B cell (primary cell): ENCODE data around the gene SLC25A13. TPM values are rescaled to one million over a fixed set of nuclear protein-coding genes. Genes with fewer than 3 reads are reported as not detected.

Experiments used
- ATAC-seq: fragments of 200-7000 bp; cut with Tn5 transposase; one replicate; pipeline ENCODE4 v1.10.0; 2021; ENCODE audit warnings: low read depth, mild to moderate bottlenecking, moderate number of reproducible peaks, moderate library complexity
- CTCF ChIA-PET: fragments of 350-600 bp; sonication (Branson Sonifier 250); formaldehyde crosslinking; loops from one replicate; lab custom pipeline; 2021; ENCODE audit warnings: antibody characterized with exemption, inconsistent platforms; lab: Charles Lee
- POLR2A ChIA-PET: fragments of 350-600 bp; sonication (Branson Sonifier 250); formaldehyde crosslinking; loops from one replicate; lab custom pipeline; 2021; ENCODE audit warnings: antibody characterized with exemption; lab: Charles Lee
- DNase-seq: peaks from one replicate; pipeline ENCODE4 v3.0.0; 2013
- H2AFZ ChIP-seq: 2 replicates; pipeline ENCODE4 v1.6.1; 2012; ENCODE audit warnings: mild to moderate bottlenecking, low read depth, low read length; ENCODE audit not compliant: insufficient read depth, poor library complexity, severe bottlenecking
- H3K27ac ChIP-seq, 2 donors: 1 replicate in 1 of 2; 2 replicates in 1 of 2; pipeline ENCODE4 v1.5.1; 2012 to 2013; ENCODE audit warnings: low read length in 2 of 2, mild to moderate bottlenecking in 2 of 2, moderate library complexity in 1 of 2
- H3K27me3 ChIP-seq, 4 experiments: fragments of 200-600 bp in 1 of 4; sonication (generic) in 1 of 4; replicated peaks in 1 of 4; 1 replicate in 2 of 4; 2 replicates in 2 of 4; pipeline versions ENCODE4 v1.6.1 to v1.7.0; 2013 to 2016; ENCODE audit warnings: low read length in 3 of 4, mild to moderate bottlenecking in 2 of 4, mixed read lengths in 1 of 4, moderate library complexity in 1 of 4; ENCODE audit not compliant: insufficient read depth in 4 of 4, control insufficient read depth in 3 of 4; ENCODE audit errors: control extremely low read depth in 1 of 4
- H3K36me3 ChIP-seq, 2 experiments: replicated peaks in 1 of 2; 1 replicate in 1 of 2; 2 replicates in 1 of 2; pipeline versions ENCODE4 v1.6.1 to v1.7.1; 2013; ENCODE audit warnings: low read length in 1 of 2; ENCODE audit not compliant: insufficient read depth in 2 of 2, control insufficient read depth in 1 of 2; ENCODE audit errors: control extremely low read depth in 1 of 2, extremely low read depth in 1 of 2
- H3K4me1 ChIP-seq, 2 donors: fragments of 200-600 bp in 1 of 2; sonication (generic) in 1 of 2; 1 replicate in 1 of 2; 2 replicates in 1 of 2; pipeline versions ENCODE4 v1.5.1 to v1.6.1; 2013 to 2017; ENCODE audit warnings: low read length in 2 of 2; ENCODE audit not compliant: control insufficient read depth in 2 of 2, insufficient read depth in 2 of 2
- H3K4me2 ChIP-seq: replicated peaks from 2 replicates; pipeline ENCODE3; 2012; ENCODE audit warnings: mild to moderate bottlenecking, low read depth, low read length; ENCODE audit not compliant: poor library complexity, severe bottlenecking
- H3K4me3 ChIP-seq, 5 experiments: fragments of 200-600 bp in 1 of 5; sonication (generic) in 1 of 5; 1 replicate in 3 of 5; 2 replicates in 2 of 5; pipeline versions ENCODE4 v1.5.1 to v1.7.0; 2011 to 2016; ENCODE audit warnings: low read length in 4 of 5, mild to moderate bottlenecking in 4 of 5, low read depth in 2 of 5, control low read depth in 1 of 5, moderate library complexity in 1 of 5; ENCODE audit not compliant: insufficient read depth in 1 of 5; ENCODE audit errors: control extremely low read depth in 1 of 5, extremely low read depth in 1 of 5
- H3K79me2 ChIP-seq: fragments of 200-600 bp; sonication (generic); one replicate; pipeline ENCODE4 v1.6.0; 2016; ENCODE audit warnings: low read length; ENCODE audit not compliant: control insufficient read depth, insufficient read depth
- H3K9ac ChIP-seq: fragments of 200-600 bp; sonication (generic); 2 replicates; pipeline ENCODE4 v1.6.1; 2017; ENCODE audit warnings: mild to moderate bottlenecking, low read length, moderate library complexity
- H3K9me3 ChIP-seq, 3 donors: one replicate each; pipeline versions ENCODE4 v1.6.1 to v1.7.1; 2013; ENCODE audit warnings: low read length in 2 of 3; ENCODE audit not compliant: control insufficient read depth in 2 of 3, insufficient read depth in 1 of 3; ENCODE audit errors: control extremely low read depth in 1 of 3
- H4K20me1 ChIP-seq: 2 replicates; pipeline ENCODE4 v1.6.0; 2012; ENCODE audit warnings: mild to moderate bottlenecking, low read length; ENCODE audit not compliant: insufficient read depth, control insufficient read depth, poor library complexity, severe bottlenecking
- H3K27ac Mint-ChIP-seq: one replicate; pipeline ENCODE4 v1.8.0; 2021; ENCODE audit warnings: mixed read lengths
- H3K27me3 Mint-ChIP-seq: one replicate; pipeline ENCODE4 v1.8.0; 2021; ENCODE audit warnings: mixed read lengths
- H3K4me1 Mint-ChIP-seq: one replicate; pipeline ENCODE4 v1.8.0; 2021; ENCODE audit warnings: mixed read lengths
- H3K4me3 Mint-ChIP-seq: one replicate; pipeline ENCODE4 v1.8.0; 2021; ENCODE audit warnings: mixed read lengths
- H3K9me3 Mint-ChIP-seq: one replicate; pipeline ENCODE4 v1.8.0; 2022; ENCODE audit warnings: mixed read lengths; ENCODE audit not compliant: insufficient read depth
- CTCF ChIP-seq: fragments of 200-600 bp; IDR thresholded peaks from one replicate; pipeline ENCODE4 v1.8.0; 2022; ENCODE audit warnings: antibody characterized with exemption, mild to moderate bottlenecking
- EZH2 ChIP-seq: IDR thresholded peaks from 2 replicates; pipeline ENCODE4 v1.6.1; 2012; ENCODE audit warnings: borderline replicate concordance, low read depth, mild to moderate bottlenecking, moderate library complexity, low read length; ENCODE audit not compliant: insufficient read depth, poor library complexity, severe bottlenecking
- WGBS: methylation state at CpG from one replicate; pipeline ENCODE4 v1.1.5; 2013; ENCODE audit warnings: missing lambda C conversion rate; ENCODE audit not compliant: insufficient coverage; 5-methylcytosine and 5-hydroxymethylcytosine counted together
- intact Hi-C: fragments of 100-400 bp; cut with micrococcal nuclease; formaldehyde crosslinking; loops from one replicate; pipeline ENCODE4 v1.10.0; 2022
- polyA plus RNA-seq: library from polyadenylated mRNA; depleted of rRNA; stranded (reverse); fragments of >200 nt; gene quantifications from 2 replicates; pipeline ENCODE4 v1.2.3, GENCODE V29; 2012
- total RNA-seq, 2 donors: library from RNA; stranded (reverse); fragments of 120-200 nt in 1 of 2; gene quantifications; 1 replicate in 1 of 2; 2 replicates in 1 of 2; pipeline versions ENCODE4 v1.2.3 to v1.2.4, GENCODE V29; 2013 to 2022

SLC25A13 gene
- total and polyA plus RNA-seq, 2 donors (not counting 1 experiment from before 2014, with no cell fraction given): 12.5 to 30.9 TPM

DNA sequence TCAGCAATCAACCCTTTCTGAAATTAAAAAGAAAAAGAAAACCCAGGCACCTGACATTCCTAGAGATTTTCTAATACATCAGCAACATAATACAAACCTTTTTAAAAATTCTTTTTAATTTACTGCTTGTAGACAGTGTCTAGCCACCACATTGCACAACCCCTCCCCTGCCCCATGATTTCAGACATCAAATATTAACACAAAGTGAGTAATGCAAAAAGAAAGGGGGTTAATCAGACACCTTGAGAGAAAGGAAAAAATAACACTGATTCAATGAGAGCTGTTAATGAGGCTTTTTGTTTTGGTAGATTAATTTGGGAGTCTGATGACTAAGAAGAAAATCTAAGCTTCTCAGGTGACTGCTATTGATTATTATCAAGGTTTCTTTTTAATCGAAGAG, 55.3 kb downstream of the SLC25A13 start:
- DNase-seq: no peak
- H3K27ac Mint-ChIP-seq: no peak overlapping the region
- Histone ChIP-seq H3K79me2 (peaks cover 15% of the 10 kb centered on the region), H3K36me3 (peaks cover 1 to 8% of the 10 kb centered on the region in 2 experiments), H3K27me3 (no peaks in the 10 kb centered on the region), H3K9me3 (peaks cover 0 to 4% (median 0%) of the 10 kb centered on the region in 3 donors), H3K9ac (no peak overlapping the region), H3K27ac (no peak overlapping the region), H4K20me1 (no peaks in the 10 kb centered on the region), H2AFZ (no peak overlapping the region), H3K4me1 (no peaks in the 10 kb centered on the region), H3K4me2 (no peak overlapping the region), H3K4me3 (no peak overlapping the region)
- H3K4me1 Mint-ChIP-seq: no peaks in the 10 kb centered on the region
- no peak overlapping the region for H3K4me3 Mint-ChIP-seq
- H3K27me3 Mint-ChIP-seq: no peaks in the 10 kb centered on the region
- intact Hi-C loops: no loop called here
- ATAC-seq: no peak
- ChIA-PET POLR2A (no interaction called here), CTCF (no interaction called here)
- WGBS: no CpG with 5 or more reads among the region's 1 CpG
- TF ChIP-seq CTCF: no peak
- no peak for TF ChIP-seq EZH2
- H3K9me3 Mint-ChIP-seq: peaks cover 3% of the 10 kb centered on the region

- ChIA-PET POLR2A (no interaction called here), CTCF (no interaction called here)
- Histone ChIP-seq H3K36me3 (peaks cover 1 to 8% of the 10 kb centered on the region in 2 experiments), H2AFZ (no peak overlapping the region), H3K4me1 (no peaks in the 10 kb centered on the region), H4K20me1 (no peaks in the 10 kb centered on the region), H3K4me3 (no peak overlapping the region), H3K27ac (no peak overlapping the region), H3K27me3 (no peaks in the 10 kb centered on the region), H3K4me2 (no peak overlapping the region), H3K9me3 (peaks cover 0 to 4% (median 0%) of the 10 kb centered on the region in 3 donors), H3K9ac (no peak overlapping the region), H3K79me2 (peaks cover 15% of the 10 kb centered on the region)
- TF ChIP-seq EZH2 (no peak), CTCF (no peak)
- no peak overlapping the region for H3K27ac Mint-ChIP-seq
- intact Hi-C loops: no loop called here
- H3K4me3 Mint-ChIP-seq: no peak overlapping the region
- WGBS: no CpG with 5 or more reads among the region's 1 CpG
- H3K4me1 Mint-ChIP-seq: no peaks in the 10 kb centered on the region
- peaks cover 3% of the 10 kb centered on the region for H3K9me3 Mint-ChIP-seq
- H3K27me3 Mint-ChIP-seq: no peaks in the 10 kb centered on the region
- ATAC-seq (no peak), DNase-seq (no peak)
These were observed 55.9 kb downstream of the SLC25A13 start for GRCh38 chr7:96266015-96266414.
